NCI-H187 treated with DMSO at 0.1 percent for 48 hours (cell line): ENCODE data around the gene SMAD4.

Experiments used
- DNase-seq: peaks from one replicate; lab custom pipeline; 2025; lab: John Stamatoyannopoulos, UW

The SMAD4 gene

DNA sequence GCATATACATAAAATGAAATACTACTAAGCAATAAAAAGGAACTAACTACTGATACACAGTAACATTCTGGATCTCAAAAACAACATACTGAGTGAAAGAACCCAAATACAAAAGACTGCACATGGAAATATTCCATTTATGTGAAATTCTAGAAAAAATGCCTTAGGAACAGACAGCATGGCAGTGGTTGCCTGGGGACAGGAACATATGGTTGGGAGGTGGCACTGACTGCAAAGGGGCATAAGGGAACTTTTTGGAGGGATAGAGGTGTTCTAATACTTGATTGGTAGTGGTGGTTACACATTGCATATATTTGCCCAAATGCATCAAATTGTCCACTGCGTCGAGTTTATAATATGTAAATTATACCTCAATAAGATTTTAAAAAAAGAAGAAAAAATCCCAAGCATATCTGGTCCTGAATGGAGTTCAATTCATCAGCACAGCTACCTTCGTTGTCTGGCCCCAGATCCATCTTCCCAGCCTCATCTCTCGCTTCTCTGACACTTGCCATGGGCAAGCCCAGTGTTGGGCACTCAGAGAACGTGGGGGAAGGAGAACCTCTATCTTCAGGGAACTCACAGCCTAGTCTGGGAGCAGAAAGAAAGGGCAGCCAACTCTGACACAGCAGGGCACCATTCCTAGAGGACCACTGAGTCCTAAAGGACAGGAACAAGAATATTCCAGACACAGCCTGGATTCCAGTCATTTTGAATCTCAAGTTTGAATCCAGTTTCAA is 8.6 kb upstream of the SMAD4 start:
- DNase-seq, result no peak

DNA sequence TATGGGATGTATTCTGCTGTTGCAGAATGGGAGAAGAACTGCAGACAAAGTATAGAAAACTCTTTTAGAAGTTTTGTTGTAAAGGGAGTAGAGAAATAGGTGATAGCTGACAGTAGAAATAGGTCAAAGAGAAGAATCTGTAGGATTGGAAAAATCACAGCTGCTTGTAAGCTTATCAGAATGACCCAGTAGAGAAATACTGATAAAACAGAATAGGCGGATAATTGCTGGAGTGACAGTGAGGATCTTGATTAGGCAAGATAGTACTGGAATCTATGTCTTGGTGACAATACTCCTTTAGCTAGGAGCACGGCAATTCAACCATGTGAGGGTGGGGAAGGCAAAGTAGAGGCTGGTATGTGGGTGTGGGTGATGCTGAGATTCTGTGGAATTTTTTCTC is 4.5 kb upstream of the SMAD4 start:
- no peak for DNase-seq

DNA sequence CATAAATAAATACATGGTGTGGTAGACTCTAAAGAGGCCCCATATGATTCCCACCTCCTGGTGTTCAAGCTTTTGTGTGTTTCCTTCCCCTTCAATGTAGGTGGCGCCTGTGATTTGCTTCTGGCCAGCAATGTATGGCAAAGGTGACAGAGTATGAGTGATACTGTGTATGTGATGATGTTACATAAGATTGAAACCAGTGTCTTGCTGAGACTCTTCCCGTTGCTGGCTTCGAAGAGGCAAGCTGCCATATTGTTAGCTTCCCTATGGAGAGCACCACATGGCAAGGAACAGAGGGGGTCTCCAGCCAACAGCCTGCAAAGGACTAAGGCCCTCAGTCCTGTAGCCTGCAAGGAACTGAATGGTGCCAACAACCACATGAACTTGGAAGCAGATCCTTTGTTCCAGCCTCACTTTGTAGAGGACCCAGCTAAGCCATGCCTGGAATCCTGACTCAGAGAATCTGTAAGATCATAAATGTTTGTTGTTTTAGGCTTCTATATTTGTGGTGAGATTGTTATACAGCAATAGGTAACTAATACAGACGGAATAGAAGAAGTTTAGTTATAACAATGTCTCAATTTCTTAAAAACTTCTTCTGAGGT is 1.7 kb upstream of the SMAD4 start:
- no peak for DNase-seq

DNA sequence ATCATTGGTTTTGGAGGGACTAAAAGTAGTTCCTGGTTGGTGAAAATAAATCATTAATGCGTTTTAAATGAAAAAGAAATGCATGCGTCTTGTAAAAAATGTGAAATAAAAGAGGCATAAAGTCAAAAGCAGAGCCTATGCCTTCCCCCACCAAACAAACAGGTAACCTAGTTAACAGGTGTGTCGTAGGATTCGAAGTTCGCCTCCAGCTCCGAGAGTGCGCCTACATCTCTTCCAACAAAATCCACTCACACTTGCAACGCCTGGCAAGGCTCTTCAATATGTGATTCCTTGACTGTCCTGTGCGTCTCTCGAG is 677 bp upstream of the SMAD4 start:
- DNase-seq, result no peak

DNA sequence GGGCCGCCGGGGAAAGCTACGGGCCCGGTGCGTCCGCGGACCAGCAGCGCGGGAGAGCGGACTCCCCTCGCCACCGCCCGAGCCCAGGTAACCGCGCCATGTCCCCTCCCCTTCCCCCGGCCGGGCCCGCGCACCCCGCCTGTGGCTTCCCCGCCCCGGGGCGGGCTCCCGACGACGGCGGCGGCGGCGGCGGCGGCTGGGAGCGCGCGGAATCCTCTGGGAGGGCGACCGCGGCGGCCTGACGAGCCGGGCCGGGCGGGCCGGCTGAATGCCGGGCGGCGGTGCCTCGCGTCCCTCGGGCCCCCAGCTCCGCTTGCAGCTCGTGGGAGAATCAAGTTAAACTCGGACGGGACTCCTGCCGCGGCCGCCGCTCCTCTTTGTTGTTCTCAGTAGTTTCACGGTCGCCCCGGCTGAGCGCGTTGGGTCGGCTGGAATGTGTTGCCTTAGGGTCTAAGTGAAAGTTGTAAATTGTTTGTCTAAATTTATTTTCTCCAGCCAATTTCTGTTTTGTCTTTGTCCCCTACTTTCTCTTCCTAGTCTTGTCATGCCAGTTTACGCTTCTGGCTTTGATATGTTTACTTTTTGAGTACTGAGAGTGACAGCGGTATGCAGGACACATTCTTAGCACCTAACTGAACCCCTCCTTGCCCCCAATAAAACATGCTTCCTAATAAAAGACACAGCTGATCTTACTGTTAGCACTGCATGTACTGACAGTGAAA is 685 bp downstream of the SMAD4 start:
- no peak for DNase-seq

DNA sequence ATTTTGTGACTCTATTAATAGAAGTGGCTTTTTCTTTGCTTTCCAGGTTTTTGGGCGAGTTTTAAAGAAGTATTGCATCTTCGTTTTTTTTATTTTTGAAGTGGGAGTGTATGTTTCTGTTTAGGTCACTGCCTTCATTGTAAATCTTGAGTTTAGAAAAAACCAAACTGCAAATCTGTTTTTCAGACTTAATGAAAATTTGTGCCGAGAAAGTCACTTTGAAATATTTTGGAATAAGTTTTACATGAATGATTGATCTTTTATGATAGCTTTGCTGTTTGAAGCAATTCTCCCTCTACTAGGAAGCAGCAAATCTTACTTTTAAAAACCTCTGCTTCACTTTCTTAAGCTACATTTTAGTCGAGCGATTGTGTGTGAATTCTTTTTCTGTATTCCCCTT is 2.2 kb downstream of the SMAD4 start:
- no peak for DNase-seq

DNA sequence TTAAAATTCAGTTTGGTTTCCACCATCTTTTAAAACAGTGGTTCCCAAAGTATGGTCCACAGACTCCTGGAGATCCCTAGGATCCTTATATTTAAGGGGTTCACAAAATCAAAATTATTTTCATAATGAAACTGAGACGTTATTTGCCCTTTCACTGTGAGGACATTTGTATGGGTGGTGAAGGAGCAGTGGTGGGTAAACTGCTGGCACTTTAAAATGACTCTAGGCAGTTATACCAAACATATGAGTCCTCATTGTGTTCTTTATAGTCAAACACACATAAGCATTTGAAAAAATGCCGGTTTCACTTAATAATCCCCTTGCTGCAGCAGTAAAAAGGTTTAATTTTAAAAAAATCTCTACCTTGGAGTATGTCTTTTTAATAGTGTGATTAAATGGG is 7.2 kb downstream of the SMAD4 start:
- no peak for DNase-seq

DNA sequence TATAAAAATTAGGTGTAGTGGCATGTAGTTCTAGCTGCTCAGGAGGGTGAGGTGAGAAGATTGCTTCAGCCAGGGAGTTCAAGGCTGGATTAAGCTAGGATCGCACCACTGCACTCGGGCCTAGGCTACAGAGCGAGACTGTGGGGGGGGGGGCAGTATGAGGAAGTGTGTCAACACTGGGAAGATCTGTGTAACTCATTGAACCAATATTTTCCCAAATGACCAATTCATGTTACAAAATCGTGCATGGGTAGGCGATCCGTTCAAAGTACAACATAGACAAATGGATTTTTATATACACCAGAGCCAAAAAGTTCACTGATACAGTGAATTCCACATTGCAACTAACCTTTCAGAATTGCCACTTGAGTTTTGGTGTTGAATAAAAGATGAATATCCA is 8.1 kb downstream of the SMAD4 start:
- DNase-seq, result no peak

DNA sequence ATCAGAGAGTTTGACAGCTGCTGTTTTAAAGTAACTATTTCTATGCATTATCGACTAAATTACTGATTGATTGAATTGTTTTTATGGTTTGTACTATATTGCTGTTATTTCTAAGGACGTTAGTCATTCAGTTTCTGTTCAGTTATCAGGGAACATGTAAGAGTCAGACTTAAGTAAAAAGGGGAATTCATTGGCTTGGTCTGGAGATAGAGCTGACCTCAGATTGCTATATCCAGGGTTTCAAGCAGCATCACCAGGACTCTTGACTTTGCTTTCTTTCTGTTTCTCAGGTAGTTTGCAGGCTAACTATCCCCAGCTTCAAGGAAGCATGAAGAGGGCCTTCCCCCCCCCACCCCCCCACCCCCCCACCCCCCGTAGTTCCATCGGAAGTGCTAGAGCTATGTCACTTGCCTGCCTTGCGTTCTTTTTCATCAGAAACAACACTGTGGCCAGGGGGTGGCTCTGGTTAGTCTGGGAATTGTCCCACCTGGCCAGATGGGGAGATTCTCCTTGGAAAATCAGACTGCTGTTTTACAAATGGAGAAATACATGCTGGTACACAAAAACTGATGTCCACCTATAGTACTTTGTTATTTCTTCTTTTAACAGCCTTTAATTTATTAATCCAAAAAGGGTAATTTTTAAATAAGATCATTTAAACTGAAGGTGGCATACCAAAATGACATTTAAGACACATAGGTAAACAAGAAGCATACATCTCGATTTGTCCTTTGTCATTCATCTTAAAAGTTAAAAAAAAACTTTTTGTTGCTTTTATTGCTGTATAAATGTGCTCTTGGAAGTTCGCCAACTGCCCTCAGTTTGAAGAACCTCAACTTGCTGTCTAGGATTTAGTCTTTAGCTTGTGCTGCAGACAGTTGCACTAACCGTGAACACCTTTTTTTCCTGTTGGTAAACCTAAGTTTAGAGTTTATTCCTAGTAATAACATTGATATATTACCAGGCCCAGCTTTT is 9.4 kb downstream of the SMAD4 start:
- no peak for DNase-seq

DNA sequence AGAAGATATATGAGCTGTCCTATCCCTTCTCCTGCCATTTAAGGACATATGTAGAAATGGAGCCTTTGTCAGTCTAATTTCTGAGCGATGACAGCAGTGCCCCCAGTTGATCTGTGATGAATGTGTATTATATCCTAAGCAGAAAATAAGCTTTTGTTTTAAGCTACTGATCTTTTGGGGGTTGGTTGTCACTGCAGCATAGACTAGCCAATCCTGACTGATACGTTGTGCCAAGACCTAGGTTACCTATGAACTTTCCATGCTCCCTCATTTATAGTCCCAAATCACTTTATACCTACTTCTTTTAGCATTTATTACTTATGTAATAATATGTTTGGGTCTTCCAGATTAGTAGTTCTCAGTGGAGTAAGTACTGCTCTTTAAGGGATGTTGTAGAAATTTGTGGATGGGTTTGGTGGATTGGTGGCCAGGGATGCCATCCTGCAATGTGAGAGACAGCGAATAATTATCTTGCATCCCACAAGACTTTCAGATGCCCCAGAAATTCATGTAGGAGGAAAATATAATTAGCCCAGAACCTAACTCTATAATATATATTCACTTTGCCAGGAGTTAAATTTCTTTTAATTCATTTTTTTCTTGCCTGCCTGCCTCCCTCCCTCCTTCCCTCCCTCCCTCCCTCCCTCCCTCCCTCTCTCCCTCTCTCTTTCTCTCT is 11.8 kb downstream of the SMAD4 start:
- DNase-seq, result no peak

DNA sequence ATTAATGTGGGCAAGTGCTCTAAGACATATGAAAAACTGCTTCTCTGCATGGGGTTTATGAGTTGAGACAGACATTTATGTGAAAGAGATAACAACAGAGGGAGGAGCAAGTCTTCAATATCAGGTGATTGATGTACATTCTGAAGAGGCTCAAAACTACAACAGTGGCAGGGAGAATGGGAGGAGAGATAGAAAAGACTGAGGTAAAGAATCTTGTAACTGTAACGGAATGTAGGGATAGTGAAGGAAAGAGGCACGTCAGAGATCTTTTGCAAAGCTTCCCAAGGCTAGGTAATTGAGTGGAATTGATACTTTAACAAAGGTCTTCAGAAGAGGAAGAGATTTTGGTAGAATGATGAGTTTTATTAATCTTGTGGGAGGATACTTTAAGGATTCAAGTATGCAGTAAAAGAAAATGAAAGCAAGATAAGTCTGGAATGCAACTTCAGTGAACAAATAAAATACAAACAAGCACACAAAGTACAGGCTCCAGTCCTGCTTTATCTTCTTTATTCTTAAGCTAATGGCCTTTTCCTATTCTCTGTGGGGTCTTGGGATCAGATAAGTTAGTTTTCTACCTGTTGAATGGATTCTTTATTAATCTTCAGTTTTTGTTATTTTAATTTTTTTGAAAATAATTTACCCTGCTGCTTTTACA is 15.0 kb downstream of the SMAD4 start:
- DNase-seq, result no peak

DNA sequence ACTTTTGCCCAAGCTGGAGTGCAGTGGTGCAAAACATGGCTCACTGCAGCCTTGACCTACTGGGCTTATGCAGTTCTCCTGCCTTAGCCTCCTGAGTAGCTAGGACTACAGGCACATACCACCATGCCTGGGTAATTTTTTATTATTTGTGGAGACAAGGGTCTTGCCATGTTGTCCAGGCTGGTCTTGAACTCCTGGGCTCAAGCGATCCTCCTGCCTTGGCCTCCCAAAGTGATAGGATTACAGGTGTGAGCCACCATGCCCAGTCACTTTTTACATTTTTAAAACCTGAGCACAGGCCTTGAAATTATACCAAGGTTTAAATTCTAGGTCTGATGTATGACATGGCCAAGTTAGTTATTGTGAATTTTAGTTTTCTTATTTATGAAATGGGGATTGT is 18.2 kb downstream of the SMAD4 start:
- no peak for DNase-seq

DNA sequence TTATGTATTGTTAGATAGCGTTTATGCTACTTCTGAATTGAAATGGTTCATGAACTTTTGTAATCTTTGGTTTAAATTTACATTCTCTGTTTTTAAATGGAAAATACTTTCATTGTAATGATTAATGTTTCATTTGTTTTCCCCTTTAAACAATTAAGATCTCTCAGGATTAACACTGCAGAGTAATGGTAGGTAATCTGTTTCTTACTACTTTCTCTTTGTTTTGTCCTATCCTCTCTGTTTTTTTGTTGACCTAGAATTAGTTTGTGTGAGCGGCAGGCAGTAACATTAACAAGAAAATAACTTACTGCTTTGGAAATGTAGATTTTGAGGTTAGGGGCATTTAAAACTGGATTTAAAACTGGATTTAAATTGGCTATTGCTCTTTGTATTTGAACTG is 19.1 kb downstream of the SMAD4 start:
- no peak for DNase-seq

DNA sequence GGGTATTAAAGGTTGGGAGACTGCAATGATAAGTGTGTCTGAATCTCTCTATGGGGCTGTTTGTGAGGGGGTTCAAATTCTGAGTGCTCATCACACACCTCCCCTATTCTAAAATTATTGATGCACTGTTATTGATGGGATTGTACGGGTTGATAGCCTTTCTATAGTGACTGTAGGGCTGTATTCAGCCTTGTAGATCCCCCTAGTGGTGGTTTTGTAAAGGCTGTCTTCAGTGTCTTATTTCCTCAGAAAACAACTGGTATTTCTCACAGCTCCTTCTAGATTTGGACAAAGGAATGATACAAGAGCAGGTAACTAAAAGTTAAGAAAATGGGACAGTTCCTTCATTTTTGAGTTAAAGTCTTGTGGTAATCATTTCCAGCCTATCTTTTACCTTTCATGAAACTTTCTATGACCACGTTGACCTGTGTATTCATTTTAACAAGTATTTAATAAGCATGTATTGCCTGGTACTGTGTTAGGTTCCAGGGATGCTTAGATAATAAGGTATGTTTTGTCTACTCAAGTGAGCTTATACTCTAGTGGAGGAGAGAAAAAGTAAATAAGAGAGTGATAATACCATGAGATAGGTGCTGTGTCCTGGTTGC is 21.2 kb downstream of the SMAD4 start:
- no peak for DNase-seq

DNA sequence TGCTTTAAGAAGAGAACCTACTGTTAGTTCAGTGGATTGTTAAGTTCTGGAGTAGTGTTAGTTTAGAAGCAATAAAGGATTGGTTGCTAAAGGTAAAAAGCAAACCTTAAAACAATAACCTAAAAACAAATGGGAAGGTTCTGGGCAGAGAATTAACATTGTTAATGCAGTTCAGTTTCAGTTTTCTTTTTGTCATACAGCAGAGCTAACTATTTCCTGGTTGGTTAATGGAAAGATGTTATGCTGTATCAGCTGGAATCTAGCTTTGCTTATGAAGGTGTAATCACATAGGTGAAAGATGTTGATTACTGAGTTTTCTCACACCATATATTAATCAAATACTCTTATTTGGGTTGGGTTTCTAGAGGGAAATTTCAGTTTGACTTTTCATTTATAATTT is 23.8 kb downstream of the SMAD4 start:
- DNase-seq, result no peak

DNA sequence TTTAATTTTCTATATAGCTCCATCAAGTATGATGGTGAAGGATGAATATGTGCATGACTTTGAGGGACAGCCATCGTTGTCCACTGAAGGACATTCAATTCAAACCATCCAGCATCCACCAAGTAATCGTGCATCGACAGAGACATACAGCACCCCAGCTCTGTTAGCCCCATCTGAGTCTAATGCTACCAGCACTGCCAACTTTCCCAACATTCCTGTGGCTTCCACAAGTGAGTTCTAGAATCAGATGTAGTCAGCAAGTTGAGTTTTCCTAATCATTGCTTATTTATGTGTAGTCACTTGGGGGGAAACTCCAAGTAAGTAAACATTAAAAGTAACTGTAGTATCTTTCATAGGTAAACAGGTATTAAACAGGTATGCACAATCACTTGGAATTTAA is 24.8 kb downstream of the SMAD4 start:
- no peak for DNase-seq

DNA sequence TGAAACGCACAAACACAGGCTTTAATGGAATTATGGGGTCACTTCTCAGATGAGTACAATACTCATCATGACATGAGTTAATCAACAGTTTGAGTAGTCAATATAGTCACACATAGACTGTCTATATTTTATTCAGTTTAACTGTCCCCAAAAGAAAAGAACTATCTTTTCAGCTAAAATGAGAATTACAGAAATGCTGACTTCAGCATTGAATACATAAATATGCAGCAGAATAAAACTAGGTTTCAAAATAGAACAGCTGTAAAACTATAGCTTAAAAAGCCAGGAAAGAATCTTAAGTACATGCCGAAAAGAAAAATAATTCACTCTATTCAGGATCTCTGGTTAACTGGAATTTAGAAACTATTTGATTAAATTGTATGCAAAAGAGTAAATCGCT is 30.0 kb downstream of the SMAD4 start:
- no peak for DNase-seq

DNA sequence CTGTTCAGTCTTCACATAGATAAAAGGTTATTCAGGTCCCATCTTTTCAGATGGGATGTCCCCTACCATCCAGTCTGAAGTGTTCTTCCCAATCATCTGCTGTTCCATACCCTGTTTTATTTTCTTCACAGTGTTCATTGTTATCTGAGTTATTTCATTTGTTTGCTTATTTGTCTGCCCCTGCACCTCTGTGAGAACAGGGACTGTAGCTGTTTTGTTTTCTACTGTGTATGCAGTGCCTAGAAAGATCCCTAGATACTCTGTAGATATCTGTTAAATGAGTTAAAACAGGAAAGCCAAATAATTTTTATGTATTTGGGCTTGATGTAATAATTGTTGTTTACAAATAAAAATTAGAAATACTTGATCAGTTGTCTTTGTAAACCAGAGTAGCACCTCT is 34.2 kb downstream of the SMAD4 start:
- no peak for DNase-seq

DNA sequence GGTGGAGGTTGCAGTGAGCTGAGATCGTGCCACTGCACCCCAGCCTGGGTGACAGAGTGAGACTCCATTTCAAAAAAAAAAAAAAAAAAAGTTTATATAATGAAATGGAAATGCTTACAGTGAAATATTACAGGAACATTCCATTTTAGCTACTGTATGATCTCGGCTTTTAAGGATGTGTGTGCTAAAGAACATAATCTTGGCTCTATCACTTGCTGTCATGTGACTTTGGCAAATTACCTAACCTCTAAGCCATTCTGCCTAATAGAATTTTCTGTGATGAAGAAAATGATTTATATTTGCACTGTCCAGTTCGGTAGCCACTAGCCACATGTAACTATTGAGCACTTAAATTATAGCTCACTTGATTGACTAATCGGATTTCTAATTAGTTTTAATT is 36.3 kb downstream of the SMAD4 start:
- DNase-seq, result no peak

DNA sequence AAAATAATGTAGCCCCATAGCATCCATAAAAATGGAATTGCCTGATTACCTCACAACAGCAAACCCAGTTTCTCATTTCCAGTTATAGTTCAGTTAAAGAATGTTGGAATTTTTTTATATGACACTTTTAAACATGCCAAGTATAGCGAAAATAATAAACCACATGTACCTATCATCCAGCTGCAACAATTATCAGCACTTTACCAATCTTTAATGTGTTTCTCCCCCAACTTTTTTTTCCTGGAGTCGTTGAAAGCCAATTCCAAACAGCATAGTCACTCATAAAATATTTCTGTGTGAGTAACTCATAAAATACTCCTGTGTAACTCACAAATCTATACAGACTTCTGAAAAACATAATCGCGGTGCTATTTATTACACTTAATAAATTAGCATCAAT is 38.1 kb downstream of the SMAD4 start:
- DNase-seq, result no peak

DNA sequence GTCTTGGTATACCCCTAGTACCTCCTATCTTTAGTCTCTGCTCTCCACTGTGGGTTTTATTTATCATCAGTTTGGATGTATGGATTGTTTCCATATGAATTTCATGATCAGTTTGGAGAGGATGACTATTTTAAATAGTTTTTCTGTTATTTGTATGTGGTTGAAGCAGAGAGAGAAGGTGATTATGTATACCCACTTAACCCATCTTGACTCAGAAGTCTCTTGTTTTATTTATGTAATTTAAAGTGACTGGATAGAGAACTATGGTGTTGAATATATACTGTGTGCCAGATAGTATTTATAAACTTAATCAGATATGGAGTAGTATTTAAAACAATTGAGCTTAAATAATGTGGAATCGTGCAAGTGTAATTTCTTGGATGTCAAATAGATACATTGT is 39.9 kb downstream of the SMAD4 start:
- no peak for DNase-seq
